Measurements from ENCODE around the gene RFC3. TPM values are rescaled to one million over a fixed set of nuclear protein-coding genes. Genes with fewer than 3 reads are reported as not detected.

RFC3 gene
- total RNA-seq, 1 donor from 2014 or later: 82.7 TPM

GRCh38 chr13:33796095-33796494 is 21.9 kb upstream of the RFC3 start:
- H3K9me3 Mint-ChIP-seq: no peaks in the 10 kb centered on the region
- TF ChIP-seq EZH2phosphoT487 (IDR thresholded peaks at IDR 0.05) (no peak), EZH2 (IDR thresholded peaks at IDR 0.05) (no peak)
- TF ChIP-seq, protein P1, sequence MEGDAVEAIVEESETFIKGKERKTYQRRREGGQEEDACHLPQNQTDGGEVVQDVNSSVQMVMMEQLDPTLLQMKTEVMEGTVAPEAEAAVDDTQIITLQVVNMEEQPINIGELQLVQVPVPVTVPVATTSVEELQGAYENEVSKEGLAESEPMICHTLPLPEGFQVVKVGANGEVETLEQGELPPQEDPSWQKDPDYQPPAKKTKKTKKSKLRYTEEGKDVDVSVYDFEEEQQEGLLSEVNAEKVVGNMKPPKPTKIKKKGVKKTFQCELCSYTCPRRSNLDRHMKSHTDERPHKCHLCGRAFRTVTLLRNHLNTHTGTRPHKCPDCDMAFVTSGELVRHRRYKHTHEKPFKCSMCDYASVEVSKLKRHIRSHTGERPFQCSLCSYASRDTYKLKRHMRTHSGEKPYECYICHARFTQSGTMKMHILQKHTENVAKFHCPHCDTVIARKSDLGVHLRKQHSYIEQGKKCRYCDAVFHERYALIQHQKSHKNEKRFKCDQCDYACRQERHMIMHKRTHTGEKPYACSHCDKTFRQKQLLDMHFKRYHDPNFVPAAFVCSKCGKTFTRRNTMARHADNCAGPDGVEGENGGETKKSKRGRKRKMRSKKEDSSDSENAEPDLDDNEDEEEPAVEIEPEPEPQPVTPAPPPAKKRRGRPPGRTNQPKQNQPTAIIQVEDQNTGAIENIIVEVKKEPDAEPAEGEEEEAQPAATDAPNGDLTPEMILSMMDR (IDR thresholded peaks at IDR 0.05): no peak
- no peaks in the 10 kb centered on the region for H3K36me3 Mint-ChIP-seq
- Histone ChIP-seq H3K4me3 (no peak overlapping the region), H3K27me3 (no peaks in the 10 kb centered on the region), H3K4me2 (no peak overlapping the region), H4K20me1 (ENCODE audit: low read depth) (no peaks in the 10 kb centered on the region), H3K27ac (no peak overlapping the region), H3K9ac (no peak overlapping the region), H3K36me3 (no peaks in the 10 kb centered on the region), H3K9me3 (ENCODE audit: low read depth) (no peaks in the 10 kb centered on the region), H3F3A (ENCODE audit: low read depth) (no peaks in the 10 kb centered on the region), H3K4me1 (peaks cover 12% of the 10 kb centered on the region), H3K79me2 (ENCODE audit: low read depth) (no peaks in the 10 kb centered on the region), H2AFZ (replicated peaks) (no peak overlapping the region)
- H3K27me3 Mint-ChIP-seq (ENCODE audit: insufficient read depth, low read depth): no peaks in the 10 kb centered on the region
- H3K4me1 Mint-ChIP-seq: peaks cover 7% of the 10 kb centered on the region
- no peak for DNase-seq (ENCODE audit: low spot score)
- no peak overlapping the region for H3K4me3 Mint-ChIP-seq
- H3K27ac Mint-ChIP-seq: no peak overlapping the region

GRCh38 chr13:33797622-33798021 is 20.3 kb upstream of the RFC3 start:
- no peaks in the 10 kb centered on the region for H3K27me3 Mint-ChIP-seq (ENCODE audit: insufficient read depth, low read depth)
- TF ChIP-seq, protein P1 (IDR thresholded peaks at IDR 0.05): no peak
- TF ChIP-seq EZH2phosphoT487 (IDR thresholded peaks at IDR 0.05) (no peak), EZH2 (IDR thresholded peaks at IDR 0.05) (no peak)
- H3K27ac ChIP-seq: no peak overlapping the region
- H3K4me3 ChIP-seq: no peak overlapping the region
- no peaks in the 10 kb centered on the region for H3K27me3 ChIP-seq
- peaks cover 12% of the 10 kb centered on the region for H3K4me1 ChIP-seq
- no peak overlapping the region for H3K27ac Mint-ChIP-seq
- H4K20me1 ChIP-seq (ENCODE audit: low read depth): no peaks in the 10 kb centered on the region
- DNase-seq (ENCODE audit: low spot score): no peak
- H3K4me1 Mint-ChIP-seq: peaks cover 7% of the 10 kb centered on the region
- no peak overlapping the region for H2AFZ ChIP-seq (replicated peaks)
- no peaks in the 10 kb centered on the region for H3K36me3 ChIP-seq
- no peaks in the 10 kb centered on the region for H3K9me3 ChIP-seq (ENCODE audit: low read depth)
- H3K4me3 Mint-ChIP-seq: no peak overlapping the region
- no peaks in the 10 kb centered on the region for H3F3A ChIP-seq (ENCODE audit: low read depth)
- no peaks in the 10 kb centered on the region for H3K79me2 ChIP-seq (ENCODE audit: low read depth)
- no peak overlapping the region for H3K4me2 ChIP-seq
- H3K9me3 Mint-ChIP-seq: no peaks in the 10 kb centered on the region
- no peak overlapping the region for H3K9ac ChIP-seq
- H3K36me3 Mint-ChIP-seq: no peaks in the 10 kb centered on the region

DNA sequence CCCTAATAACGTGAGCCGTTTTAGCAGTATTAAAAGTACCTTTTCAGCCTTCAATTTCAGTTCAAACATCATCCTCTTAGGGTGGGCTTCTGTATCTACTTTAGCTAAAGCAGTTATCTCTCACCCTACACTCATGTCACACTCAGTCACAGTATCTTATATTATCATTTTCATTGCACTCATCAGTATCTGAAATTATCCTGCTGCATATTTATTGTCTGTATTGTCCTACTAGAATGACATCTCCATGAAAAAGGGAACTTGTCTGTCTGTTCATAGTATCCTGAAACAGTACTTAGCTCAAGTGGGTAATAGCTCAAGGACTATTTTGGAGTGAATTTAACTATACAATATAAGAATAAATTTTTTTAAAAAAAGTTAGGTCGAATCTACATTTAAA is 19.9 kb upstream of the RFC3 start:
- no peak overlapping the region for H3K27ac ChIP-seq
- Mint-ChIP-seq H3K36me3 (no peaks in the 10 kb centered on the region), H3K4me1 (peaks cover 7% of the 10 kb centered on the region)

More for the DNA sequence above, 19.9 kb upstream of the RFC3 start:
- TF ChIP-seq EZH2phosphoT487 (IDR thresholded peaks at IDR 0.05) (no peak), EZH2 (IDR thresholded peaks at IDR 0.05) (no peak)
- TF ChIP-seq, protein P1 (IDR thresholded peaks at IDR 0.05): no peak
- Histone ChIP-seq H3F3A (ENCODE audit: low read depth) (no peaks in the 10 kb centered on the region), H3K4me1 (peaks cover 12% of the 10 kb centered on the region), H3K9ac (no peak overlapping the region), H4K20me1 (ENCODE audit: low read depth) (no peaks in the 10 kb centered on the region), H3K4me2 (no peak overlapping the region), H3K79me2 (ENCODE audit: low read depth) (no peaks in the 10 kb centered on the region), H3K27me3 (no peaks in the 10 kb centered on the region), H3K4me3 (no peak overlapping the region), H2AFZ (replicated peaks) (no peak overlapping the region), H3K9me3 (ENCODE audit: low read depth) (no peaks in the 10 kb centered on the region), H3K36me3 (no peaks in the 10 kb centered on the region)
- no peak for DNase-seq (ENCODE audit: low spot score)
- no peaks in the 10 kb centered on the region for H3K27me3 Mint-ChIP-seq (ENCODE audit: insufficient read depth, low read depth)
- no peaks in the 10 kb centered on the region for H3K9me3 Mint-ChIP-seq
- no peak overlapping the region for H3K4me3 Mint-ChIP-seq
- no peak overlapping the region for H3K27ac Mint-ChIP-seq

Data from neural progenitor cell (in vitro differentiated cells).